Stimulated activated CD4-positive, alpha-beta T cell treated with anti-CD3 and anti-CD28 coated beads, Interleukin-12 subunit alpha, Interleukin-12 subunit beta, amount 100 ng/mL, for 48 hours (primary cell): ENCODE data around the gene MAGIX.

Experiments
- DNase-seq, 3 donors: peaks; one replicate each; pipeline ENCODE4 v3.0.0-alpha.2; 2020; ENCODE audit warnings: low read depth in 2 of 3, low spot score in 1 of 3

MAGIX gene

DNA sequence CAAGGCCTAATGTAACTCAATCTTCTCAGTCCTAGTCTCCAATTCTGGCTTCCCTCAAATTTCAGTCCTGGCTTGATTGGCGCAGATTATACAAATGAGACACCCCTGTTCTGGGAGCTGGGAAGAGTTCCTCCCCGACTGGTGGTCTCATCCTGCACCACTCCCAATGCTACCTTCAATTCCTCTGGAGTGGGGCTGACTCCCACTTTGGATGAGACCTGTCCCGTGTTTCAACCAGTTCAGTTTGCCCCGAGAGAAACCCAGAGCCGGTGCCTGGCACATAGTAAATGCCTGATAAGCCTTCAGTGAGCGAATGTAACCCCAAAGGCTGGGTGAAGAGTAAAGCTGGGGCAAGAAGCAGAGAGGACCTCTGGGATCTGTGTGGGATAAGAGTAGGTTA is 41.5 kb downstream of the MAGIX start:
- DNase-seq, result no peak

DNA sequence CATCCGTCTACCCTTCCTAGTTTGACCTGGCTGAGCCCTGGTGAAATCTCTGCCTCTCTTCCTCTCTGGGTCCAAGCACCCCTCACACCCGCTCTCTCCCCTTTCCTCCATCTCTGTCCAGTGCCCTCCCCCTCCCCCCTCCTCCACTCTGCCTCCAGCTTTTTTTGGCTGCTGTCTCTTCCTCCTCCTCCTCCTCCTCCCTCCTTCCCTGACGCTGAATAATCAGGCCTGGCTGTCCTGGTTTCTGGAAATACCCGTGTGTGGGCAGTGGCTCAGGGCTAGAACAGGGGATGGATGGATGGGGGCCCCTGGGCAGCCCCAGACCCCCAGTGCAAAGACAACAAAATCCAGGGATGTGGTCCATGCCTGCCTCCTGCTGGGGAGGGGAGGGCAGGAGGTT is 42.2 kb downstream of the MAGIX start:
- DNase-seq, result no peak

DNA sequence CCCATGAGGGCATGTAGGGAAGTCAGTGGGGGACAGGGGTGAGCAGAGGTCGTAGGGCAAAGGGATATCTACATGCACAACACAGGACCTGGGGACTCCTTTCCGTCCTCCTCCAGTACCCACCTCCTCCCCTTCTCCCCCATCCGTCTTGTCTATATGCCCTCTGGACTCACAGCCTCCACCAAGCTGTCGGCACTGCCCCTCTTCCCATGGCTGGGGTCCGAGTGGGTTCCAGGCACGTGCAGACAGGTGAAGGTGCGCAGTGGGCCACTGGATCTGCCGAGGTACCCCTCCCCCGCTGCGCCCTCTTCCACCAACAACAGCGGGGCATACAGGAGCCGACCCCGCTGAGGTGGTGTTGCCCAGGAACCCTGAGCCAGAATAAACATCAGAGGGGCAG is 42.9 kb downstream of the MAGIX start:
- no peak for DNase-seq

DNA sequence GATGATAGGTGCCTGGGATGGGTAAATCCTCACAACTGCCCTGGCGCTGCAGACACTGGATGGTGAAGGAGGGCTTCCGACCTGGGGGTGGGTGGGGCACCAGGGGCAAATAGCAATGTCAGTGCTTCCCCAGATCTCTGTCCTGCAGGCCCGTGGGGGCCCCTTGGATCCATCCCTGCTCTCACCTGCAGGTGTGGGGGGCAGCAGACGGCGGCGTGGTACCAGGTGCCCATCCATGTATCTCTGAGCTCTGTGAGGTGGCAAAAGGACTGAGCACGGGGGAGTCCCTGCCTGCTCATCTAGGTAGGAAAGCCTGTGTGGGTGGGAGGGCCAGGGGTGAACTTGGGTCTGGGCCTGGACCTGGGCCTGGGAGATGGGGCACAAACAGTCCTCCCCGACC is 44.0 kb downstream of the MAGIX start:
- DNase-seq, result no peak

DNA sequence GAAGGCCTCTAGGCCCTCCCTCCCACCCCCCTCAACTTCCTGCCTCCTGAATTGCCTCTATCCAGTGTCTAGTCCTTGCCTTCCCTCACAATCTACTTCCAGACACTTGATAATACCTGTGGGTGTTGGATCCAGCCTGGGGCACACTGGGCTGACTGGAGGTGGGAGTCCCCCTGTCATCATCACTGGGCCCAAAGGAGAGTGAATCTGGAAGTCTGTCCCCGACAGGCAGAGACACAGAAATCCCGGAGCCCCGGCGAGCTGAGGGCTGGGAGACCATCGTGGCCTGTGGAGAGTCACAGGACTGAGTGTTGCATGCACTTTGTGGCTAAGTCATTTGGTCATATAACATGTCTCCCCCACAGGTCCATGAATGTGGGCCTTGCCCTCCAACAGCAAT is 45.8 kb downstream of the MAGIX start:
- DNase-seq, result no peak

DNA sequence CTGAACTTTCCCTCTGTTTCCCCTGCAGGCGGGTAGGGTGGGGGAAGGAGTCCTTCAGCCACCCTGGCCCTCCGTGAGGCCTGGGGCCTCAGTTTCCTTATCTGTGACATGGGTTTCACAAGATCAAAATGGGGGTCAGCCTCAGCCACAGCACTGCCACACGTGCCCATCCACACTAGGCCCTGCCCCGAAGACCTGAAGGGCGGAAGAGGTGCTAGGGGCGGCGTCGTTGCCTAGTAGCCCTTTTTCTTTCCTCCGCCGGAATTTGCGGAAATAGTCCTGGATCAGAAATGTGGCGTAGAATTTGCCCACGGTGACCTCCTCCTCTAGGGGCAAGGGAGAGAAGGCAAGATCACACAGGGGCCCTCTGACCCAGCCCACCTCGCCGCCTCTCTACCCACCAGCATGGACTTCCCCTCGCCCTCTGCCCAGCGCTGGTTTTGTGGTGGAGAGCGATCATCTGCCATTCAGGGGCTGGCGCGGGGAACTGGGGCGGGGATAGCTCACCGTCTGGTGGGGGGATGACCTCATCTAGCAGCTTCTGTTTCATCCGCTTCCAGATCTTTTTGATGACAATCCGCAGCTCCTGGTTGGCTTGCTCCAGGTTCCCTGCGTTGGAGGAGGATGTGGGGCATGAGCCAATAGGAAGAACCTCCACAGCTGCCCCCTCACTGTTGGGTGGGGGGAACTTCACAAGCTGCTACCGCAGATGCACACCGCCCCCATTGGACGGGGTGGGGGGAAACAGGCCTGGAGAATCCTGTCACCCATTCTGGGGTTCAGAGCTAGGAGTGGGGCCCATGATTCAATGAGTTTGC is 47.1 kb downstream of the MAGIX start:
- no peak for DNase-seq

DNA sequence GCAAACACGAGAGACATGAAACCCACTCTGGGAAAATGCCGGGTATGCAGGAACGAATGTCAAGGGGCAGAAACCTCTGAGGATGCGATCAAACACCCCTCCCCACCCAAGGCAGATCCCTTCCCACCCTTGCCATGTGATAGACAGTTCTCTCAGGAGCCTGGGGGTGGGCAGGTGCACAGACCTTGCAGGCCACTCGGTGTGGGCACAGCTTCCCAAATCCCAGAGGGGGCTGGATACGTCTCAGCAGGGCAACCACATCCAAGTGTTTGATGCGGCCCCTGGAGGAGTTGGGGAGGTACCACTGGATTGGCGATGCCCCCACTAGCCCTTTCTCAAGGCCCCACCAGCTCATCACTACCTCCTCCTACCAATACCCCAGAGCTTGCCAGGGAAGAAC is 47.8 kb downstream of the MAGIX start:
- no peak for DNase-seq

DNA sequence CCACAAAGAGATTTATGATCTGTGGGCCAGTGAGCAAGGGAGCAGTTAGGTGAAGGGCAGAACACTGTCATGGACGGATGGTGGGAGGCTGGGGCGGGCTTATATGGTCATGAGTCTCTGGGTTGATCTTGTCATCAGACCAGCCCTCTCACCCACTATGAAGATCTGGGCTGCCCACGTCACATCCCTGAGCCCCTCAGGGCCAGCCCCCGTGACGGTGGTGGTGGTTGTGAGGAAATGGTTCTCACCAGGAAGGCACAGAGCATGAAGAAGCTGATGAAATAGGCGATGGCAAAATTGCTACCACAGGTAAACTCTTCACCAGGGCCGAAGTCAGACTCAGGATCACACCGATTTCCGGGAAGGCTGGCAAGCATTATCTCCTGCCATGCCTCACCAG is 48.5 kb downstream of the MAGIX start:
- DNase-seq, result no peak

DNA sequence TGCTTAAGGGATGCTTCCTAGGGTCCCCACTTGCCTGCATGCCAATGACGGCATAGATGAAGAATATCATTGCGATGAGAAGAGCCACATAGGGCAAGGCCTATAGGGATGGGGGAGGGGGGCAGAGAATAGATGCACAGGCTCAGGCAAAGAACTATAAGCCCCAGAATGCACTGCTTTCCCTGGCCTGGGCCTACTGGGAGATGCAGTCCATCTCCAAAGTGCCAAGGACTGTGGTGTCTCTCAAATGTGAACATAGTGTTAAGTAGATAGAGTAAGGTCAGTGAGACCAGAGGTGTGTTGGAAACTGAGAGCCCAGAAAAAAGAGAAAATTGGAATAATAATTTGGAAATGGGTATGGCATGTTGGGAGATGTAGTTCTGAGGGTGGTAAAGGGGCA is 49.7 kb downstream of the MAGIX start:
- no peak for DNase-seq

DNA sequence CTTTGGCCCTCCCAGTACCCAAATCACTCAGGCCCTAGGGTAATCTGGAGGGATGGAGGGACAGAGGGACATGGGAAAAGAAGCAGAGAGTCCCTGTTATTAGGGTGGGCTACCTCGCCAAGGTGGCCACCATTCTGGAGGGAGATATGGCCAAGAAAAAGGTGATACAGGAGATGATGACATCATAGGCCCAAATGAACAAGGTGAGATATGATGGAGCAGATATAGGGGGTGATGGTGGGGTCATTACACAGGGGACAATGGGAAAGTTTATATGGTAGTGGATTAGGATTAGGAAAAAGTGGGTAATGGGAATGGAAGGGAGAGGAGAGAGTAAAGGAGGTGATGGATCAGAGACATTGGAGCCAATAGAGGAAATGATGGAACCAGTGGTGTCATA is 50.3 kb downstream of the MAGIX start:
- DNase-seq, result no peak

DNA sequence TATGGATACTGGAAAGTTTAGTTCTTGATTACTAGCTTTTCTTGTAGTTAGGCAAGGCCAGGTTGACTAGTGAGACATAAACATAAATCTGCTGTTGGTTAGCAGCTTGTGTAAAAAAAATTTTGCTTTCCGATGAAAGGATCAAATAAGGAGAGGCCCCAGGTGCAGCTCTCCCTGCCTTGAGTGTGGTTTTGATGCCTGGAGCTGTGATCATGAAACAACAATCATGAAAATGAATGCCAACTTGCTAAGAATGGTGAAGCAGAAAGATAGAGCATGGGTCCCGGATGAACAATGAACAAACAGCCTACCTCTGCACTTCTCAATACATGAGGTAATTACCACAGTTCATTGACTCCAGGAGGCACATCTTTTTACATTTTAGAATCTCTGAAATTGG is 51.9 kb downstream of the MAGIX start:
- DNase-seq, result no peak

DNA sequence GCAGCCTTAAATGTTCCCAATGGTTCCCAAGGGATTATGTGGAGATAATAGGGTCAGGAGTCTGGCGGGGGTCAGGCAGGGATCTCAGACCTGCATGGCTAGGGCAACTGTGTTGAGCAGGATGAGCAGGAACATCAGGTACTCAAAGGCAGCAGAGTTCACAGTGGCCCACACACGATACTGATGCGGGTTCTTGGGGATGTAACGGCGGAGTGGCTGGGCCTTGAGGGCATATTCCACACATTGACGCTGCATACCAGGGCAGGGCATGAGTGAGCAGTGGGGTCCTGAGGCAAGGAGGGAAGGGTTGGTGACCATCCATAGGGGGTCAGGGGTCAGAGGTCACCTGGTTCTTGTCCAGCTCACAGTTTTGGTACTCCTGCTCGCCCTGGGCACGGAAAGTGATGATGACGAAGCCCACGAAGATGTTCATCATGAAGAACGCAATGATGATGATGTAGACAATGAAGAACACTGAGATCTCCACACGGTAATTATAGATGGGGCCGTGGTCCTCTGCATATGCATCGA is 52.5 kb downstream of the MAGIX start:
- DNase-seq, result no peak
